B cell (primary cell): Measurements from ENCODE around the gene SLC19A3. TPM values are rescaled to one million over a fixed set of nuclear protein-coding genes. Genes with fewer than 3 reads are reported as not detected.
"Not testable (repeated sequence)": the region's sequence is repeated elsewhere in the genome, so short reads cannot be mapped to it uniquely, and the experiment has no call there.

ENCODE experiments used
- ATAC-seq: fragments of 200-7000 bp; cut with Tn5 transposase; one replicate; pipeline ENCODE4 v1.10.0; 2021; ENCODE audit warnings: low read depth, mild to moderate bottlenecking, moderate number of reproducible peaks, moderate library complexity
- CTCF ChIA-PET: fragments of 350-600 bp; sonication (Branson Sonifier 250); formaldehyde crosslinking; loops from one replicate; lab custom pipeline; 2021; ENCODE audit warnings: antibody characterized with exemption, inconsistent platforms; lab: Charles Lee
- POLR2A ChIA-PET: fragments of 350-600 bp; sonication (Branson Sonifier 250); formaldehyde crosslinking; loops from one replicate; lab custom pipeline; 2021; ENCODE audit warnings: antibody characterized with exemption; lab: Charles Lee
- DNase-seq: peaks from one replicate; pipeline ENCODE4 v3.0.0; 2013
- H2AFZ ChIP-seq: 2 replicates; pipeline ENCODE4 v1.6.1; 2012; ENCODE audit warnings: mild to moderate bottlenecking, low read depth, low read length; ENCODE audit not compliant: insufficient read depth, poor library complexity, severe bottlenecking
- H3K27ac ChIP-seq, 2 donors: 1 replicate in 1 of 2; 2 replicates in 1 of 2; pipeline ENCODE4 v1.5.1; 2012 to 2013; ENCODE audit warnings: low read length in 2 of 2, mild to moderate bottlenecking in 2 of 2, moderate library complexity in 1 of 2
- H3K27me3 ChIP-seq, 4 experiments: fragments of 200-600 bp in 1 of 4; sonication (generic) in 1 of 4; replicated peaks in 1 of 4; 1 replicate in 2 of 4; 2 replicates in 2 of 4; pipeline versions ENCODE4 v1.6.1 to v1.7.0; 2013 to 2016; ENCODE audit warnings: low read length in 3 of 4, mild to moderate bottlenecking in 2 of 4, mixed read lengths in 1 of 4, moderate library complexity in 1 of 4; ENCODE audit not compliant: insufficient read depth in 4 of 4, control insufficient read depth in 3 of 4; ENCODE audit errors: control extremely low read depth in 1 of 4
- H3K36me3 ChIP-seq, 2 experiments: replicated peaks in 1 of 2; 1 replicate in 1 of 2; 2 replicates in 1 of 2; pipeline versions ENCODE4 v1.6.1 to v1.7.1; 2013; ENCODE audit warnings: low read length in 1 of 2; ENCODE audit not compliant: insufficient read depth in 2 of 2, control insufficient read depth in 1 of 2; ENCODE audit errors: control extremely low read depth in 1 of 2, extremely low read depth in 1 of 2
- H3K4me1 ChIP-seq, 2 donors: fragments of 200-600 bp in 1 of 2; sonication (generic) in 1 of 2; 1 replicate in 1 of 2; 2 replicates in 1 of 2; pipeline versions ENCODE4 v1.5.1 to v1.6.1; 2013 to 2017; ENCODE audit warnings: low read length in 2 of 2; ENCODE audit not compliant: control insufficient read depth in 2 of 2, insufficient read depth in 2 of 2
- H3K4me2 ChIP-seq: replicated peaks from 2 replicates; pipeline ENCODE3; 2012; ENCODE audit warnings: mild to moderate bottlenecking, low read depth, low read length; ENCODE audit not compliant: poor library complexity, severe bottlenecking
- H3K4me3 ChIP-seq, 5 experiments: fragments of 200-600 bp in 1 of 5; sonication (generic) in 1 of 5; 1 replicate in 3 of 5; 2 replicates in 2 of 5; pipeline versions ENCODE4 v1.5.1 to v1.7.0; 2011 to 2016; ENCODE audit warnings: low read length in 4 of 5, mild to moderate bottlenecking in 4 of 5, low read depth in 2 of 5, control low read depth in 1 of 5, moderate library complexity in 1 of 5; ENCODE audit not compliant: insufficient read depth in 1 of 5; ENCODE audit errors: control extremely low read depth in 1 of 5, extremely low read depth in 1 of 5
- H3K79me2 ChIP-seq: fragments of 200-600 bp; sonication (generic); one replicate; pipeline ENCODE4 v1.6.0; 2016; ENCODE audit warnings: low read length; ENCODE audit not compliant: control insufficient read depth, insufficient read depth
- H3K9ac ChIP-seq: fragments of 200-600 bp; sonication (generic); 2 replicates; pipeline ENCODE4 v1.6.1; 2017; ENCODE audit warnings: mild to moderate bottlenecking, low read length, moderate library complexity
- H3K9me3 ChIP-seq, 3 donors: one replicate each; pipeline versions ENCODE4 v1.6.1 to v1.7.1; 2013; ENCODE audit warnings: low read length in 2 of 3; ENCODE audit not compliant: control insufficient read depth in 2 of 3, insufficient read depth in 1 of 3; ENCODE audit errors: control extremely low read depth in 1 of 3
- H4K20me1 ChIP-seq: 2 replicates; pipeline ENCODE4 v1.6.0; 2012; ENCODE audit warnings: mild to moderate bottlenecking, low read length; ENCODE audit not compliant: insufficient read depth, control insufficient read depth, poor library complexity, severe bottlenecking
- H3K27ac Mint-ChIP-seq: one replicate; pipeline ENCODE4 v1.8.0; 2021; ENCODE audit warnings: mixed read lengths
- H3K27me3 Mint-ChIP-seq: one replicate; pipeline ENCODE4 v1.8.0; 2021; ENCODE audit warnings: mixed read lengths
- H3K4me1 Mint-ChIP-seq: one replicate; pipeline ENCODE4 v1.8.0; 2021; ENCODE audit warnings: mixed read lengths
- H3K4me3 Mint-ChIP-seq: one replicate; pipeline ENCODE4 v1.8.0; 2021; ENCODE audit warnings: mixed read lengths
- H3K9me3 Mint-ChIP-seq: one replicate; pipeline ENCODE4 v1.8.0; 2022; ENCODE audit warnings: mixed read lengths; ENCODE audit not compliant: insufficient read depth
- EZH2 ChIP-seq: IDR thresholded peaks from 2 replicates; pipeline ENCODE4 v1.6.1; 2012; ENCODE audit warnings: borderline replicate concordance, low read depth, mild to moderate bottlenecking, moderate library complexity, low read length; ENCODE audit not compliant: insufficient read depth, poor library complexity, severe bottlenecking
- WGBS: methylation state at CpG from one replicate; pipeline ENCODE4 v1.1.5; 2013; ENCODE audit warnings: missing lambda C conversion rate; ENCODE audit not compliant: insufficient coverage; 5-methylcytosine and 5-hydroxymethylcytosine counted together
- intact Hi-C: fragments of 100-400 bp; cut with micrococcal nuclease; formaldehyde crosslinking; loops from one replicate; pipeline ENCODE4 v1.10.0; 2022
- polyA plus RNA-seq: library from polyadenylated mRNA; depleted of rRNA; stranded (reverse); fragments of >200 nt; gene quantifications from 2 replicates; pipeline ENCODE4 v1.2.3, GENCODE V29; 2012
- total RNA-seq, 2 donors: library from RNA; stranded (reverse); fragments of 120-200 nt in 1 of 2; gene quantifications; 1 replicate in 1 of 2; 2 replicates in 1 of 2; pipeline versions ENCODE4 v1.2.3 to v1.2.4, GENCODE V29; 2013 to 2022
- TF ChIP-seq, protein P1 (sequence below): fragments of 200-600 bp; IDR thresholded peaks from one replicate; pipeline ENCODE4 v1.8.0; 2022; ENCODE audit warnings: antibody characterized with exemption, mild to moderate bottlenecking

The SLC19A3 gene
- total and polyA plus RNA-seq, 2 donors (not counting 1 experiment from before 2014, with no cell fraction given), result not detected

DNA sequence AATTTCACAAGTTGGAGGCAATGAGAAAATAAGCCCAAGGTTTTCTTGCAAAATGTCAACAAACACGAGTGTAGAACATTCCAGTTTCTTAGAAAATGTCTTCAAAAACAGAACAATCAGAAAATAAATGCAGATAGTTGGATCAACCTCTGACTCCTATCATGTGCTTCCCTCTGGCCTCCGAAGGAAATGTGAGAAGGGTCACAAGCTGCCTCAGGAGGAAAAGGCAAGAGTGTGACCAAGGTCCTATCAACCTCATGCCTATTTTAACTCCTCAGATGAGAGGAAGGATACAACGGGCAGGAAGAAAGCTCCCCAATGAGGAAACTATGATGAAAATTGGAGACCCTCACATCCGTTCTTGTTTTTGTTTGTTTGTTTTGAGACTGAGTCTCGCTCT lies 43.3 kb downstream of the SLC19A3 start:
- Histone ChIP-seq H3K27me3 (no peaks in the 10 kb centered on the region), H4K20me1 (no peaks in the 10 kb centered on the region), H3K79me2 (no peaks in the 10 kb centered on the region), H3K9ac (no peak overlapping the region), H3K4me1 (no peaks in the 10 kb centered on the region), H2AFZ (no peak overlapping the region), H3K4me3 (no peak overlapping the region), H3K27ac (no peak overlapping the region), H3K4me2 (no peak overlapping the region), H3K9me3 (no peaks in the 10 kb centered on the region), H3K36me3 (no peaks in the 10 kb centered on the region)
- TF ChIP-seq, protein P1, sequence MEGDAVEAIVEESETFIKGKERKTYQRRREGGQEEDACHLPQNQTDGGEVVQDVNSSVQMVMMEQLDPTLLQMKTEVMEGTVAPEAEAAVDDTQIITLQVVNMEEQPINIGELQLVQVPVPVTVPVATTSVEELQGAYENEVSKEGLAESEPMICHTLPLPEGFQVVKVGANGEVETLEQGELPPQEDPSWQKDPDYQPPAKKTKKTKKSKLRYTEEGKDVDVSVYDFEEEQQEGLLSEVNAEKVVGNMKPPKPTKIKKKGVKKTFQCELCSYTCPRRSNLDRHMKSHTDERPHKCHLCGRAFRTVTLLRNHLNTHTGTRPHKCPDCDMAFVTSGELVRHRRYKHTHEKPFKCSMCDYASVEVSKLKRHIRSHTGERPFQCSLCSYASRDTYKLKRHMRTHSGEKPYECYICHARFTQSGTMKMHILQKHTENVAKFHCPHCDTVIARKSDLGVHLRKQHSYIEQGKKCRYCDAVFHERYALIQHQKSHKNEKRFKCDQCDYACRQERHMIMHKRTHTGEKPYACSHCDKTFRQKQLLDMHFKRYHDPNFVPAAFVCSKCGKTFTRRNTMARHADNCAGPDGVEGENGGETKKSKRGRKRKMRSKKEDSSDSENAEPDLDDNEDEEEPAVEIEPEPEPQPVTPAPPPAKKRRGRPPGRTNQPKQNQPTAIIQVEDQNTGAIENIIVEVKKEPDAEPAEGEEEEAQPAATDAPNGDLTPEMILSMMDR, result no peak
- no peak for TF ChIP-seq EZH2
- 91% methylated on average over 2 of the region's 5 CpGs for WGBS
- no peaks in the 10 kb centered on the region for H3K9me3 Mint-ChIP-seq
- no peak for DNase-seq
- intact Hi-C loops, result no loop called here
- H3K4me1 Mint-ChIP-seq, result no peaks in the 10 kb centered on the region
- H3K27me3 Mint-ChIP-seq, result peaks cover 20% of the 10 kb centered on the region
- CTCF ChIA-PET, result no interaction called here
- H3K4me3 Mint-ChIP-seq, result no peak overlapping the region
- ATAC-seq, result no peak
- POLR2A ChIA-PET, result no interaction called here
- no peak overlapping the region for H3K27ac Mint-ChIP-seq

DNA sequence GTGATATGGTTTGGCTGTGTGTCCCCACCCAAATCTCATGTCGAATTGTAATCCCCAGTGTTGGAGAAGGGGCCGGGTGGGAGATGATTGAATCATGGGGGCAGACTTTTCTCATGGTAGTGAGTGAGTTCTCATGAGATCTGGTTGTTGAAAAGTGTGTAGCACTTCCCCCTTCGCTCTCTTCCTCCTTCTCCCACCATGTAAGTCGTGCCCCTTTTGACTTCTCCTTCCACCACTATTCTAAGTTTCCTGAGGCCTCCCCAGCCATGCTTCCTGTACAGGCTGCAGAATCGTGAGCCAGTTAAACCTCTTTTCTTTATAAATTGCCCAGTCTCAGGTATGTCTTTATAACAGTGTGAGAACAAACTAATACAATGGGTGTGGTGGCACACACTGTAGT lies 44.2 kb downstream of the SLC19A3 start:
- H3K9me3 ChIP-seq, H3K27me3 ChIP-seq, H3K9me3 Mint-ChIP-seq, H3K4me3 Mint-ChIP-seq, H4K20me1 ChIP-seq, ATAC-seq, H3K27ac Mint-ChIP-seq, H3K9ac ChIP-seq, H3K4me1 Mint-ChIP-seq, CTCF ChIA-PET, H3K4me1 ChIP-seq, DNase-seq, POLR2A ChIA-PET, H3K36me3 ChIP-seq, H2AFZ ChIP-seq, H3K4me2 ChIP-seq, intact Hi-C loops, H3K27ac ChIP-seq, H3K4me3 ChIP-seq, H3K79me2 ChIP-seq: not testable (repeated sequence)
- H3K27me3 Mint-ChIP-seq, result peaks cover 20% of the 10 kb centered on the region
- WGBS, result 100% methylated on average over 1 of the region's 5 CpGs
